SK-N-SH treated with all-trans-retinoic acid at 6 μM for 48 hours (cell line): ENCODE results near the gene RASAL1.
A peak's percentile ranks its signal among the peaks of the same experiment; 100 is the strongest.

ENCODE experiments used
- ATAC-seq: fragments of 200-7000 bp; cut with Tn5 transposase; 3 replicates; pipeline ENCODE4 v1.9.1; 2020; ENCODE audit warnings: mild to moderate bottlenecking, moderate library complexity
- ARNTL ChIP-seq: fragments of 450-650 bp; formaldehyde crosslinking; IDR thresholded peaks from 2 replicates; pipeline ENCODE4 v1.5.0; 2020; ENCODE audit warnings: low read depth, mild to moderate bottlenecking, moderate library complexity, borderline replicate concordance
- BACH2 ChIP-seq: fragments of 250-450 bp; sonication (Bioruptor Pico); IDR thresholded peaks from 2 replicates; pipeline ENCODE4 v1.9.0; 2021; ENCODE audit warnings: mild to moderate bottlenecking, borderline replicate concordance
- CSDC2 ChIP-seq: fragments of 250-450 bp; sonication (Bioruptor Pico); IDR thresholded peaks from 2 replicates; pipeline ENCODE4 v1.5.0; 2020; ENCODE audit warnings: mild to moderate bottlenecking, moderate library complexity
- ESRRG ChIP-seq: fragments of 250-450 bp; sonication (Bioruptor Pico); IDR thresholded peaks from 2 replicates; pipeline ENCODE4 v1.6.1; 2021; ENCODE audit warnings: mild to moderate bottlenecking
- GLIS3 ChIP-seq: fragments of 250-450 bp; sonication (Bioruptor Pico); IDR thresholded peaks from 2 replicates; pipeline ENCODE4 v1.5.0; 2020; ENCODE audit warnings: mild to moderate bottlenecking, moderate library complexity
- ISL1 ChIP-seq: fragments of 250-450 bp; sonication (Bioruptor Pico); IDR thresholded peaks from 2 replicates; pipeline ENCODE4 v2.1.2; 2022; ENCODE audit warnings: mild to moderate bottlenecking, moderate library complexity
- OSR1 ChIP-seq: fragments of 250-450 bp; sonication (Bioruptor Pico); IDR thresholded peaks from 2 replicates; pipeline ENCODE4 v1.8.0; 2022; ENCODE audit warnings: moderate library complexity, mild to moderate bottlenecking, inconsistent platforms
- PPARA ChIP-seq: fragments of 250-450 bp; sonication (Bioruptor Pico); IDR thresholded peaks from 2 replicates; pipeline ENCODE4 v1.5.0; 2020; ENCODE audit warnings: mild to moderate bottlenecking, borderline replicate concordance
- RARB ChIP-seq: fragments of 250-450 bp; sonication (Bioruptor Pico); IDR thresholded peaks from 2 replicates; pipeline ENCODE4 v1.8.0; 2021; ENCODE audit warnings: mild to moderate bottlenecking, moderate library complexity
- SNAI2 ChIP-seq: fragments of 250-450 bp; sonication (Bioruptor Pico); IDR thresholded peaks from 2 replicates; pipeline ENCODE4 v1.5.0; 2020; ENCODE audit warnings: mild to moderate bottlenecking, moderate library complexity
- TCF4 ChIP-seq: fragments of 250-450 bp; sonication (Bioruptor Pico); IDR thresholded peaks from 2 replicates; pipeline ENCODE4 v1.8.0; 2021; ENCODE audit warnings: mild to moderate bottlenecking, moderate library complexity, borderline replicate concordance
- TOX ChIP-seq: fragments of 250-450 bp; sonication (Bioruptor Pico); IDR thresholded peaks from 2 replicates; pipeline ENCODE4 v1.8.0; 2021; ENCODE audit warnings: mild to moderate bottlenecking, moderate library complexity, borderline replicate concordance
- ZC3H10 ChIP-seq: fragments of 250-450 bp; sonication (Bioruptor Pico); IDR thresholded peaks from 2 replicates; pipeline ENCODE4 v1.5.1; 2021; ENCODE audit warnings: mild to moderate bottlenecking, moderate library complexity
- ZFP3 ChIP-seq: fragments of 250-450 bp; sonication (Bioruptor Pico); IDR thresholded peaks from 2 replicates; pipeline ENCODE4 v1.5.0; 2020; ENCODE audit warnings: mild to moderate bottlenecking, moderate library complexity
- ZNF565 ChIP-seq: fragments of 450-650 bp; formaldehyde crosslinking; conservative IDR thresholded peaks from 2 replicates; pipeline ENCODE4 v1.5.0; 2020; ENCODE audit warnings: low read depth, mild to moderate bottlenecking, moderate library complexity
- ZNF70 ChIP-seq: fragments of 450-650 bp; formaldehyde crosslinking; IDR thresholded peaks from 2 replicates; pipeline ENCODE4 v1.5.0; 2020; ENCODE audit warnings: mild to moderate bottlenecking, moderate library complexity
- ZNF8 ChIP-seq: fragments of 450-650 bp; formaldehyde crosslinking; IDR thresholded peaks from 2 replicates; pipeline ENCODE4 v1.5.0; 2020; ENCODE audit warnings: mild to moderate bottlenecking, moderate library complexity
- TF ChIP-seq, protein P1 (sequence below): fragments of 250-450 bp; sonication (Bioruptor Pico); IDR thresholded peaks from 2 replicates; pipeline ENCODE4 v1.8.0; 2020; ENCODE audit warnings: mild to moderate bottlenecking, moderate library complexity, borderline replicate concordance
- TF ChIP-seq, protein P2 (sequence below): fragments of 250-450 bp; sonication (Bioruptor Pico); IDR thresholded peaks from 2 replicates; pipeline ENCODE4 v1.5.1; 2020; ENCODE audit warnings: low read depth, mild to moderate bottlenecking, moderate library complexity
- TF ChIP-seq, protein P3 (sequence below): fragments of 250-450 bp; sonication (Bioruptor Pico); IDR thresholded peaks from 2 replicates; pipeline ENCODE4 v1.5.1; 2021; ENCODE audit warnings: mild to moderate bottlenecking, moderate library complexity
- TF ChIP-seq, protein P4 (sequence below): fragments of 250-450 bp; sonication (Bioruptor Pico); IDR thresholded peaks from 2 replicates; pipeline ENCODE4 v1.8.0; 2021; ENCODE audit warnings: low read depth, mild to moderate bottlenecking, moderate library complexity, borderline replicate concordance
- TF ChIP-seq, protein P5 (sequence below): fragments of 250-450 bp; sonication (Bioruptor Pico); IDR thresholded peaks from 2 replicates; pipeline ENCODE4 v1.5.0; 2020; ENCODE audit warnings: mild to moderate bottlenecking, moderate library complexity

RASAL1 gene, protein sequence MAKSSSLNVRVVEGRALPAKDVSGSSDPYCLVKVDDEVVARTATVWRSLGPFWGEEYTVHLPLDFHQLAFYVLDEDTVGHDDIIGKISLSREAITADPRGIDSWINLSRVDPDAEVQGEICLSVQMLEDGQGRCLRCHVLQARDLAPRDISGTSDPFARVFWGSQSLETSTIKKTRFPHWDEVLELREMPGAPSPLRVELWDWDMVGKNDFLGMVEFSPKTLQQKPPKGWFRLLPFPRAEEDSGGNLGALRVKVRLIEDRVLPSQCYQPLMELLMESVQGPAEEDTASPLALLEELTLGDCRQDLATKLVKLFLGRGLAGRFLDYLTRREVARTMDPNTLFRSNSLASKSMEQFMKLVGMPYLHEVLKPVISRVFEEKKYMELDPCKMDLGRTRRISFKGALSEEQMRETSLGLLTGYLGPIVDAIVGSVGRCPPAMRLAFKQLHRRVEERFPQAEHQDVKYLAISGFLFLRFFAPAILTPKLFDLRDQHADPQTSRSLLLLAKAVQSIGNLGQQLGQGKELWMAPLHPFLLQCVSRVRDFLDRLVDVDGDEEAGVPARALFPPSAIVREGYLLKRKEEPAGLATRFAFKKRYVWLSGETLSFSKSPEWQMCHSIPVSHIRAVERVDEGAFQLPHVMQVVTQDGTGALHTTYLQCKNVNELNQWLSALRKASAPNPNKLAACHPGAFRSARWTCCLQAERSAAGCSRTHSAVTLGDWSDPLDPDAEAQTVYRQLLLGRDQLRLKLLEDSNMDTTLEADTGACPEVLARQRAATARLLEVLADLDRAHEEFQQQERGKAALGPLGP

DNA sequence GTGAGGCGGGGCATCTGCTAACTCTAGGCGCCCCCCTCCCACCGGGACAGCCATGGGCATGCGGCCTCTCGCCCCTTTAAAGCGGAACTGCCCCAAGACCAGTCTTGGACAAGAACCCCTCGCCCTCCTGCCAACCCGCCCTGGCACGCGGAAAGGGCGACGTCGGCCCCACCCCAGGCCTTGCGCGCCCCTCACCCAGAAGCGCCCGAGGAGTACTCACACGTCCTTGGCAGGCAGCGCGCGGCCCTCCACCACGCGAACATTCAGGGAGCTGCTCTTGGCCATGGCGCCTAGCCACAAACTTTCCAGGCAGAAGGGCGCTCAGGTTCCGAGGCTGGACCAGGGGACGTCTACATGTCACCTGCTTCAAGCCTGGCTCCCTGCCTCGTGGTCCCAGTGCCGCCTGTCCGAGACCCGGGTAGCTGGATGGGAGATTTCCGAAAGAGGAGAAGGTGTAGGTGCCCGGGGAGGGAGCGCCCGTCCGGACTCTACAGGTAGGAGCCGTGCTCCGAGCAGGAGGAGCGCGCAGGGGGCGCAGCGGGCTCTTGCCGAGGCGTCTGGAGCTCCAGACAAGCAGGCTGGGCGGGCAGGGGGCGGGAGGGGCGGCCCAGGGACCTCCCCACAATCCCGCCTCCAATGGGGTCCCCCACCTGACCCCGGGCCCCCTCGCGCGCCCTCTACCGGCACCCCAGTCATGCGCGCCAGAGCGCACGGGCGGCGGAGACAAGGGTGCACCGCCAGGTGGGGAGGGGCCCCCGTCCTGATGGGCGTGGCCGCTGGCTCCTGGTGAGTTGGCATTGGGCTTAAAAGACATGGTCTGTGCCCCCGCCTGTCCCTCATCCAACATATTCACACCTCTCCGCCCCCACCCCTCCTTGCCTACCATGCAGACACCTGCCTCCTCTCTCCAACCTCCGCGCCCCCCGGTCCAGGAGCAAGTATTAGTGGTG is at the start of gene RASAL1:
Gene RASAL1 (minus strand): TSS at position 584 of the 950 bp plus-strand sequence. CDS start 299 bp downstream, at position 285.
- TF ChIP-seq RARB (CRISPR knock-in tag) (no peak), ZC3H10 (CRISPR knock-in tag) (no peak), BACH2 (CRISPR knock-in tag) (no peak), PPARA (CRISPR knock-in tag) (no peak), ZNF70 (no peak), GLIS3 (no peak), ESRRG (CRISPR knock-in tag) (no peak), ZFP3 (CRISPR knock-in tag) (no peak), ISL1 (CRISPR knock-in tag) (no peak)
- TF ChIP-seq, protein P1, sequence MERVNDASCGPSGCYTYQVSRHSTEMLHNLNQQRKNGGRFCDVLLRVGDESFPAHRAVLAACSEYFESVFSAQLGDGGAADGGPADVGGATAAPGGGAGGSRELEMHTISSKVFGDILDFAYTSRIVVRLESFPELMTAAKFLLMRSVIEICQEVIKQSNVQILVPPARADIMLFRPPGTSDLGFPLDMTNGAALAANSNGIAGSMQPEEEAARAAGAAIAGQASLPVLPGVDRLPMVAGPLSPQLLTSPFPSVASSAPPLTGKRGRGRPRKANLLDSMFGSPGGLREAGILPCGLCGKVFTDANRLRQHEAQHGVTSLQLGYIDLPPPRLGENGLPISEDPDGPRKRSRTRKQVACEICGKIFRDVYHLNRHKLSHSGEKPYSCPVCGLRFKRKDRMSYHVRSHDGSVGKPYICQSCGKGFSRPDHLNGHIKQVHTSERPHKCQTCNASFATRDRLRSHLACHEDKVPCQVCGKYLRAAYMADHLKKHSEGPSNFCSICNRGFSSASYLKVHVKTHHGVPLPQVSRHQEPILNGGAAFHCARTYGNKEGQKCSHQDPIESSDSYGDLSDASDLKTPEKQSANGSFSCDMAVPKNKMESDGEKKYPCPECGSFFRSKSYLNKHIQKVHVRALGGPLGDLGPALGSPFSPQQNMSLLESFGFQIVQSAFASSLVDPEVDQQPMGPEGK: no peak
- TF ChIP-seq, protein P2, sequence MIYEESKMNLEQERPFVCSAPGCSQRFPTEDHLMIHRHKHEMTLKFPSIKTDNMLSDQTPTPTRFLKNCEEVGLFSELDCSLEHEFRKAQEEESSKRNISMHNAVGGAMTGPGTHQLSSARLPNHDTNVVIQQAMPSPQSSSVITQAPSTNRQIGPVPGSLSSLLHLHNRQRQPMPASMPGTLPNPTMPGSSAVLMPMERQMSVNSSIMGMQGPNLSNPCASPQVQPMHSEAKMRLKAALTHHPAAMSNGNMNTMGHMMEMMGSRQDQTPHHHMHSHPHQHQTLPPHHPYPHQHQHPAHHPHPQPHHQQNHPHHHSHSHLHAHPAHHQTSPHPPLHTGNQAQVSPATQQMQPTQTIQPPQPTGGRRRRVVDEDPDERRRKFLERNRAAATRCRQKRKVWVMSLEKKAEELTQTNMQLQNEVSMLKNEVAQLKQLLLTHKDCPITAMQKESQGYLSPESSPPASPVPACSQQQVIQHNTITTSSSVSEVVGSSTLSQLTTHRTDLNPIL (CRISPR knock-in tag): no peak
- TF ChIP-seq, protein P3, sequence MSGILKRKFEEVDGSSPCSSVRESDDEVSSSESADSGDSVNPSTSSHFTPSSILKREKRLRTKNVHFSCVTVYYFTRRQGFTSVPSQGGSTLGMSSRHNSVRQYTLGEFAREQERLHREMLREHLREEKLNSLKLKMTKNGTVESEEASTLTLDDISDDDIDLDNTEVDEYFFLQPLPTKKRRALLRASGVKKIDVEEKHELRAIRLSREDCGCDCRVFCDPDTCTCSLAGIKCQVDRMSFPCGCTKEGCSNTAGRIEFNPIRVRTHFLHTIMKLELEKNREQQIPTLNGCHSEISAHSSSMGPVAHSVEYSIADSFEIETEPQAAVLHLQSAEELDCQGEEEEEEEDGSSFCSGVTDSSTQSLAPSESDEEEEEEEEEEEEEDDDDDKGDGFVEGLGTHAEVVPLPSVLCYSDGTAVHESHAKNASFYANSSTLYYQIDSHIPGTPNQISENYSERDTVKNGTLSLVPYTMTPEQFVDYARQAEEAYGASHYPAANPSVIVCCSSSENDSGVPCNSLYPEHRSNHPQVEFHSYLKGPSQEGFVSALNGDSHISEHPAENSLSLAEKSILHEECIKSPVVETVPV (CRISPR knock-in tag): no peak
- peak; percentile 54 for ATAC-seq

DNA sequence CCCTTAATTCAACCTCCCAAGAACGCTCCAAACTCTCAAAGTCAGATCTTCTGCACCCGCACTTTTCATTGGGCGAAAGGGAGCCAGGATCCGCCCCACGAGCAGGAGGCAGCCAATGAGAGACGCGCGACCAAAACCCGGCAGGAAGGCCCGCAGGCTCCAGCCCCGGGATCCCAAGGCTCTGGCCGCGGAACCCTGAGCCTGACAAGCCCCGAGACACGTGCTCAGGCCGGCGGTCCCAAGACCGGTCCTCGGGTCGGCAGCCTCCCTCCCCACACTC is 49.3 kb upstream of the RASAL1 start:
- peak; percentile 95 for ATAC-seq
- TF ChIP-seq ZNF565 (CRISPR knock-in tag) (no peak), ZFP3 (CRISPR knock-in tag) (no peak), OSR1 (CRISPR knock-in tag) (no peak), ISL1 (CRISPR knock-in tag) (no peak), RARB (CRISPR knock-in tag) (no peak), GLIS3 (no peak), BACH2 (CRISPR knock-in tag) (no peak), ESRRG (CRISPR knock-in tag) (no peak), TOX (no peak), ZNF8 (no peak), ZNF70 (no peak), TCF4 (CRISPR knock-in tag) (no peak), CSDC2 (no peak), ZC3H10 (CRISPR knock-in tag) (no peak), SNAI2 (CRISPR knock-in tag) (no peak), ARNTL (CRISPR knock-in tag) (no peak)
- TF ChIP-seq, protein P4, sequence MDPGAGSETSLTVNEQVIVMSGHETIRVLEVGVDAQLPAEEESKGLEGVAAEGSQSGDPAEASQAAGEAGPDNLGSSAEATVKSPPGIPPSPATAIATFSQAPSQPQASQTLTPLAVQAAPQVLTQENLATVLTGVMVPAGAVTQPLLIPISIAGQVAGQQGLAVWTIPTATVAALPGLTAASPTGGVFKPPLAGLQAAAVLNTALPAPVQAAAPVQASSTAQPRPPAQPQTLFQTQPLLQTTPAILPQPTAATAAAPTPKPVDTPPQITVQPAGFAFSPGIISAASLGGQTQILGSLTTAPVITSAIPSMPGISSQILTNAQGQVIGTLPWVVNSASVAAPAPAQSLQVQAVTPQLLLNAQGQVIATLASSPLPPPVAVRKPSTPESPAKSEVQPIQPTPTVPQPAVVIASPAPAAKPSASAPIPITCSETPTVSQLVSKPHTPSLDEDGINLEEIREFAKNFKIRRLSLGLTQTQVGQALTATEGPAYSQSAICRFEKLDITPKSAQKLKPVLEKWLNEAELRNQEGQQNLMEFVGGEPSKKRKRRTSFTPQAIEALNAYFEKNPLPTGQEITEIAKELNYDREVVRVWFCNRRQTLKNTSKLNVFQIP: no peak
- TF ChIP-seq, protein P3 (CRISPR knock-in tag): no peak
- TF ChIP-seq, protein P5, sequence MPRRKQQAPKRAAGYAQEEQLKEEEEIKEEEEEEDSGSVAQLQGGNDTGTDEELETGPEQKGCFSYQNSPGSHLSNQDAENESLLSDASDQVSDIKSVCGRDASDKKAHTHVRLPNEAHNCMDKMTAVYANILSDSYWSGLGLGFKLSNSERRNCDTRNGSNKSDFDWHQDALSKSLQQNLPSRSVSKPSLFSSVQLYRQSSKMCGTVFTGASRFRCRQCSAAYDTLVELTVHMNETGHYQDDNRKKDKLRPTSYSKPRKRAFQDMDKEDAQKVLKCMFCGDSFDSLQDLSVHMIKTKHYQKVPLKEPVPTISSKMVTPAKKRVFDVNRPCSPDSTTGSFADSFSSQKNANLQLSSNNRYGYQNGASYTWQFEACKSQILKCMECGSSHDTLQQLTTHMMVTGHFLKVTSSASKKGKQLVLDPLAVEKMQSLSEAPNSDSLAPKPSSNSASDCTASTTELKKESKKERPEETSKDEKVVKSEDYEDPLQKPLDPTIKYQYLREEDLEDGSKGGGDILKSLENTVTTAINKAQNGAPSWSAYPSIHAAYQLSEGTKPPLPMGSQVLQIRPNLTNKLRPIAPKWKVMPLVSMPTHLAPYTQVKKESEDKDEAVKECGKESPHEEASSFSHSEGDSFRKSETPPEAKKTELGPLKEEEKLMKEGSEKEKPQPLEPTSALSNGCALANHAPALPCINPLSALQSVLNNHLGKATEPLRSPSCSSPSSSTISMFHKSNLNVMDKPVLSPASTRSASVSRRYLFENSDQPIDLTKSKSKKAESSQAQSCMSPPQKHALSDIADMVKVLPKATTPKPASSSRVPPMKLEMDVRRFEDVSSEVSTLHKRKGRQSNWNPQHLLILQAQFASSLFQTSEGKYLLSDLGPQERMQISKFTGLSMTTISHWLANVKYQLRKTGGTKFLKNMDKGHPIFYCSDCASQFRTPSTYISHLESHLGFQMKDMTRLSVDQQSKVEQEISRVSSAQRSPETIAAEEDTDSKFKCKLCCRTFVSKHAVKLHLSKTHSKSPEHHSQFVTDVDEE: no peak
- TF ChIP-seq, protein P2 (CRISPR knock-in tag): no peak
- TF ChIP-seq, all 23 proteins: peak for 0
